K562 (cell line): ENCODE results near the gene MAZ. TPM values are rescaled to one million over a fixed set of nuclear protein-coding genes. Genes with fewer than 3 reads are reported as not detected.
"Not testable (repeated sequence)": the region's sequence is repeated elsewhere in the genome, so short reads cannot be mapped to it uniquely, and the experiment has no call there.

Experiments
- BCL6 ChIP-seq: fragments of 250-450 bp; sonication (Bioruptor Pico); IDR thresholded peaks from 2 replicates; pipeline ENCODE4 v1.4.0; 2020
- CEBPG ChIP-seq, 3 experiments: fragments of 200-800 bp in 1 of 3; sonication (Bioruptor generic) in 1 of 3; sonication (generic) in 1 of 3; formaldehyde crosslinking in 1 of 3; IDR thresholded peaks in 2 of 3; conservative IDR thresholded peaks in 1 of 3; 2 replicates each; pipeline versions ENCODE4 v1.6.1 to v1.8.0; 2016 to 2022; ENCODE audit warnings: missing compliant biosample characterization in 2 of 3, missing genetic modification characterization in 2 of 3, mild to moderate bottlenecking in 1 of 3, missing genetic modification reagents in 1 of 3
- ELF4 ChIP-seq: fragments of 450-650 bp; formaldehyde crosslinking; IDR thresholded peaks from 2 replicates; pipeline ENCODE4 v1.4.0; 2022; ENCODE audit warnings: missing genetic modification characterization
- HDAC1 ChIP-seq, 2 experiments: fragments of 450-650 bp; IDR thresholded peaks; 2 replicates each; pipeline ENCODE4 v1.6.1; 2016 to 2017; ENCODE audit warnings: inconsistent platforms in 1 of 2, mild to moderate bottlenecking in 1 of 2, moderate library complexity in 1 of 2
- HDAC2 ChIP-seq: fragments of 450-650 bp; IDR thresholded peaks from 2 replicates; pipeline ENCODE4 v1.6.1; 2016; ENCODE audit warnings: mild to moderate bottlenecking
- KLF13 ChIP-seq: fragments of 450-650 bp; IDR thresholded peaks from 2 replicates; pipeline ENCODE4 v1.6.1; 2016; ENCODE audit warnings: missing genetic modification characterization, low read depth, mild to moderate bottlenecking, missing compliant biosample characterization, moderate library complexity, borderline replicate concordance
- MAZ ChIP-seq, 2 experiments: fragments of 450-650 bp in 1 of 2; sonication (generic) in 1 of 2; formaldehyde crosslinking; IDR thresholded peaks in 1 of 2; conservative IDR thresholded peaks in 1 of 2; 2 replicates each; pipeline versions ENCODE4 v1.4.0 to v1.5.0; 2020; ENCODE audit warnings: mild to moderate bottlenecking in 1 of 2, missing genetic modification reagents in 1 of 2
- MECOM ChIP-seq: fragments of 250-450 bp; sonication (Bioruptor Pico); IDR thresholded peaks from 2 replicates; pipeline ENCODE4 v1.8.0; 2022; ENCODE audit warnings: inconsistent platforms
- PHTF2 ChIP-seq: fragments of 250-450 bp; sonication (Bioruptor Pico); IDR thresholded peaks from 2 replicates; pipeline ENCODE4 v1.5.0; 2021; ENCODE audit warnings: mild to moderate bottlenecking
- SOX6 ChIP-seq: fragments of 450-650 bp; IDR thresholded peaks from 2 replicates; pipeline ENCODE4 v1.6.1; 2014; ENCODE audit warnings: mild to moderate bottlenecking
- TAL1 ChIP-seq: fragments of 450-650 bp; IDR thresholded peaks from 2 replicates; pipeline ENCODE4 v1.6.1; 2016; ENCODE audit warnings: mild to moderate bottlenecking
- ZKSCAN3 ChIP-seq: fragments of 250-450 bp; sonication (Bioruptor Pico); IDR thresholded peaks from 2 replicates; pipeline ENCODE4 v1.4.0; 2020
- ZNF354B ChIP-seq: fragments of 250-450 bp; sonication (Bioruptor Pico); IDR thresholded peaks from 2 replicates; pipeline ENCODE4 v1.4.0; 2020
- ZNF444 ChIP-seq: fragments of 250-450 bp; sonication (Bioruptor Pico); IDR thresholded peaks from 2 replicates; pipeline ENCODE4 v1.4.0; 2020; ENCODE audit warnings: mild to moderate bottlenecking, moderate library complexity
- ZNF644 ChIP-seq: fragments of 200-800 bp; sonication (Bioruptor generic); IDR thresholded peaks from 2 replicates; pipeline ENCODE4 v1.6.1; 2016; ENCODE audit warnings: low read depth, missing genetic modification characterization, missing compliant biosample characterization
- polyA plus RNA-seq, 8 experiments: library from polyadenylated mRNA; depleted of rRNA in 4 of 8; stranded (reverse) in 5 of 8; unstranded in 3 of 8; fragments of >200 nt; fragmentation: Nextera tagmentation in 2 of 8; fragmentation: Illumina TruSeq in 1 of 8; extraction: Ambion mirVana in 2 of 8; extraction: Trizol in 1 of 8; gene quantifications; 2 replicates each; pipeline versions ENCODE4 v1.2.1 to v1.2.3, GENCODE V29; 2011 to 2014; ENCODE audit warnings: inconsistent platforms in 1 of 8, missing spikeins in 1 of 8
- total RNA-seq, 7 experiments: library from RNA; depleted of rRNA in 6 of 7; stranded (reverse); fragments of >200 nt in 6 of 7; fragmentation: Illumina TruSeq in 2 of 7; extraction: Trizol in 2 of 7; gene quantifications; 2 replicates each; pipeline versions ENCODE4 v1.2.1 to v1.2.3, GENCODE V29; 2011 to 2021; ENCODE audit warnings: low replicate concordance in 1 of 7
- TF ChIP-seq, protein P1 (sequence below): fragments of 250-450 bp; sonication (Bioruptor Pico); IDR thresholded peaks from 2 replicates; pipeline ENCODE4 v1.4.0; 2020; ENCODE audit warnings: mild to moderate bottlenecking, moderate library complexity
- TF ChIP-seq, protein P2 (sequence below), 2 experiments: fragments of 200-800 bp in 1 of 2; sonication (Bioruptor generic) in 1 of 2; sonication (generic) in 1 of 2; formaldehyde crosslinking in 1 of 2; IDR thresholded peaks in 1 of 2; conservative IDR thresholded peaks in 1 of 2; 2 replicates each; pipeline versions ENCODE4 v1.5.0 to v1.6.1; 2016 to 2020; ENCODE audit warnings: missing compliant biosample characterization in 1 of 2, missing genetic modification characterization in 1 of 2, missing genetic modification reagents in 1 of 2
- TF ChIP-seq, protein P3 (sequence below), 2 experiments: fragments of 250-450 bp in 1 of 2; fragments of 450-650 bp in 1 of 2; sonication (Bioruptor Pico) in 1 of 2; IDR thresholded peaks; 2 replicates each; pipeline versions ENCODE4 v1.6.1 to v1.8.0; 2016 to 2021; ENCODE audit warnings: mild to moderate bottlenecking in 2 of 2, moderate library complexity in 2 of 2, missing compliant biosample characterization in 1 of 2, missing genetic modification characterization in 1 of 2
- TF ChIP-seq, protein P4 (sequence below): fragments of 250-450 bp; sonication (Bioruptor Pico); IDR thresholded peaks from 2 replicates; pipeline ENCODE4 v1.4.0; 2020

The MAZ gene
- total and polyA plus RNA-seq, 9 of the 15 experiments (the other 6 are each of a cell fraction or from before 2014, with no cell fraction given), result 45.4 to 532 (median 250) TPM

DNA sequence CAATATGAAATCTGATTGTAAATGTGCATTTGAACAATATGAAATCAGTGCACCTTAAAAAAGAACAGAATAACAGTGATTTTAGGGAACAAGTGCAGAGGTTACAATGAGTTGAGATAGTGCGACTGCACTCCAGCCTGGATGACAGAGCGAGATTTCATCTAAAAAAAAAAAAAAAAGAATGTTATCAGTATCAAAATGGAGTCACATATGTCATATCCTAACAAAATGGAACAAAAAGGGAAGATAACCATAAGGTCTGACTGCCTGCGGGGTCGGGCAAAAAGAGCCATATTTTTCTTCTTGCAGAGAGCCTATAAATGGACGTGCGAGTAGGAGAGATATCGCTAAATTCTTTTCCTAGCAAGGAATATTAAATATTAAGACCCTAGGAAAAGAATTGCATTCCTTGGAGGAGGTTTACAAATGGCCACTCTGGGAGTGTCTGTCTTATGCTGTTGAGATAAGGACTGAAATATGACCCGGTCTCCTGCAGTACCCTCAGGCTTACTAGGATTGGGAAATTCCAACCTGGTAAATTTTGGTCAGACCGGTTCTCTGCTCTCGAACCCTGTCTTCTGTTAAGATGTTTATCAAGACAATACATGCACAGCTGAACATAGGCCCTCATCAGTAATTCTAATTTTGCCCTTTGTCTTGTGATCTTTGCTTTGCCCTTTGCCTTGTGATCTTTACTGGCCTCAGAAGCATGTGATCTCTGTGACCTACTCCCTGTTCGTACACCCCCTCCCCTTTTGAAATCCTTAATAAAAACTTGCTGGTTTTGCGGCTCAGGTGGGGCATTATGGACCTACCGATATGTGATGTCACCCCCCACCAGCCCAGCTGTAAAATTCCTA is 23.0 kb upstream of the MAZ start (continued):
- TF ChIP-seq, protein P1, sequence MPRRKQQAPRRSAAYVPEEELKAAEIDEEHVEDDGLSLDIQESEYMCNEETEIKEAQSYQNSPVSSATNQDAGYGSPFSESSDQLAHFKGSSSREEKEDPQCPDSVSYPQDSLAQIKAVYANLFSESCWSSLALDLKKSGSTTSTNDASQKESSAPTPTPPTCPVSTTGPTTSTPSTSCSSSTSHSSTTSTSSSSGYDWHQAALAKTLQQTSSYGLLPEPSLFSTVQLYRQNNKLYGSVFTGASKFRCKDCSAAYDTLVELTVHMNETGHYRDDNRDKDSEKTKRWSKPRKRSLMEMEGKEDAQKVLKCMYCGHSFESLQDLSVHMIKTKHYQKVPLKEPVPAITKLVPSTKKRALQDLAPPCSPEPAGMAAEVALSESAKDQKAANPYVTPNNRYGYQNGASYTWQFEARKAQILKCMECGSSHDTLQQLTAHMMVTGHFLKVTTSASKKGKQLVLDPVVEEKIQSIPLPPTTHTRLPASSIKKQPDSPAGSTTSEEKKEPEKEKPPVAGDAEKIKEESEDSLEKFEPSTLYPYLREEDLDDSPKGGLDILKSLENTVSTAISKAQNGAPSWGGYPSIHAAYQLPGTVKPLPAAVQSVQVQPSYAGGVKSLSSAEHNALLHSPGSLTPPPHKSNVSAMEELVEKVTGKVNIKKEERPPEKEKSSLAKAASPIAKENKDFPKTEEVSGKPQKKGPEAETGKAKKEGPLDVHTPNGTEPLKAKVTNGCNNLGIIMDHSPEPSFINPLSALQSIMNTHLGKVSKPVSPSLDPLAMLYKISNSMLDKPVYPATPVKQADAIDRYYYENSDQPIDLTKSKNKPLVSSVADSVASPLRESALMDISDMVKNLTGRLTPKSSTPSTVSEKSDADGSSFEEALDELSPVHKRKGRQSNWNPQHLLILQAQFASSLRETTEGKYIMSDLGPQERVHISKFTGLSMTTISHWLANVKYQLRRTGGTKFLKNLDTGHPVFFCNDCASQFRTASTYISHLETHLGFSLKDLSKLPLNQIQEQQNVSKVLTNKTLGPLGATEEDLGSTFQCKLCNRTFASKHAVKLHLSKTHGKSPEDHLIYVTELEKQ (CRISPR knock-in tag), result peak; percentile 85
- TF ChIP-seq HDAC2 (peak; percentile 88), KLF13 (0 out of 2 replicates have a peak, but pooled peaks have one; percentile 46), ZNF354B (CRISPR knock-in tag) (peak; percentile 85; the same call in 1 of the 2 replicates), MAZ (CRISPR knock-in tag; conservative IDR thresholded peaks at IDR 0.05 in 1 of 2, IDR thresholded peaks at IDR 0.05 in 1 of 2) (peak in 1 of 2 experiments; percentile 67; a peak in 2 of 4 replicates), CEBPG (tag; conservative IDR thresholded peaks at IDR 0.05 in 1 of 2, IDR thresholded peaks at IDR 0.05 in 1 of 2) (0 out of 4 replicates have a peak, but pooled peaks of 1 of the 2 experiments have one; percentile 16), HDAC1 (IDR thresholded peaks at IDR 0.05) (peak in 1 of 2 experiments; percentile 71; a peak in 2 of 4 replicates), ELF4 (CRISPR knock-in tag) (0 out of 2 replicates have a peak, but pooled peaks have one; percentile 32), MECOM (CRISPR knock-in tag) (peak; percentile 81), BCL6 (peak; percentile 88), ZNF644 (peak; percentile 99), ZNF444 (CRISPR knock-in tag) (peak; percentile 56; the same call in 1 of the 2 replicates), SOX6 (peak; percentile 77), ZKSCAN3 (peak; percentile 33; the same call in 1 of the 2 replicates), PHTF2 (peak; percentile 87; the same call in 1 of the 2 replicates), TAL1 (peak; percentile 17; the same call in 1 of the 2 replicates)
- TF ChIP-seq, protein P2, sequence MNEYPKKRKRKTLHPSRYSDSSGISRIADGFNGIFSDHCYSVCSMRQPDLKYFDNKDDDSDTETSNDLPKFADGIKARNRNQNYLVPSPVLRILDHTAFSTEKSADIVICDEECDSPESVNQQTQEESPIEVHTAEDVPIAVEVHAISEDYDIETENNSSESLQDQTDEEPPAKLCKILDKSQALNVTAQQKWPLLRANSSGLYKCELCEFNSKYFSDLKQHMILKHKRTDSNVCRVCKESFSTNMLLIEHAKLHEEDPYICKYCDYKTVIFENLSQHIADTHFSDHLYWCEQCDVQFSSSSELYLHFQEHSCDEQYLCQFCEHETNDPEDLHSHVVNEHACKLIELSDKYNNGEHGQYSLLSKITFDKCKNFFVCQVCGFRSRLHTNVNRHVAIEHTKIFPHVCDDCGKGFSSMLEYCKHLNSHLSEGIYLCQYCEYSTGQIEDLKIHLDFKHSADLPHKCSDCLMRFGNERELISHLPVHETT (CRISPR knock-in tag; conservative IDR thresholded peaks at IDR 0.05 in 1 of 2, IDR thresholded peaks at IDR 0.05 in 1 of 2), result peak in 1 of 2 experiments; percentile 96; a peak in 2 of 4 replicates
- TF ChIP-seq CEBPG (CRISPR knock-in tag; IDR thresholded peaks at IDR 0.05), result not testable (repeated sequence)
- TF ChIP-seq, protein P3, sequence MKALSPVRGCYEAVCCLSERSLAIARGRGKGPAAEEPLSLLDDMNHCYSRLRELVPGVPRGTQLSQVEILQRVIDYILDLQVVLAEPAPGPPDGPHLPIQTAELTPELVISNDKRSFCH (CRISPR knock-in tag; IDR thresholded peaks at IDR 0.05), result not testable (repeated sequence)
- TF ChIP-seq, protein P3 (tag; IDR thresholded peaks at IDR 0.05), result peak; percentile 98
- TF ChIP-seq, protein P4, sequence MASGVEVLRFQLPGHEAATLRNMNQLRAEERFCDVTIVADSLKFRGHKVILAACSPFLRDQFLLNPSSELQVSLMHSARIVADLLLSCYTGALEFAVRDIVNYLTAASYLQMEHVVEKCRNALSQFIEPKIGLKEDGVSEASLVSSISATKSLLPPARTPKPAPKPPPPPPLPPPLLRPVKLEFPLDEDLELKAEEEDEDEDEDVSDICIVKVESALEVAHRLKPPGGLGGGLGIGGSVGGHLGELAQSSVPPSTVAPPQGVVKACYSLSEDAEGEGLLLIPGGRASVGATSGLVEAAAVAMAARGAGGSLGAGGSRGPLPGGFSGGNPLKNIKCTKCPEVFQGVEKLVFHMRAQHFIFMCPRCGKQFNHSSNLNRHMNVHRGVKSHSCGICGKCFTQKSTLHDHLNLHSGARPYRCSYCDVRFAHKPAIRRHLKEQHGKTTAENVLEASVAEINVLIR, result peak; percentile 20; the same call in 1 of the 2 replicates
